ENCODE measurements around the gene SEMA6D. TPM values are rescaled to one million over a fixed set of nuclear protein-coding genes. Genes with fewer than 3 reads are reported as not detected.

Gene SEMA6D
- total and polyA plus RNA-seq, 8 donors = 0.61 to 54.0 (median 6.9) TPM

GRCh38 chr15:47806008-47806407 lies 88.7 kb downstream of the SEMA6D start:
- intact Hi-C loops (cut with DNase I; ENCODE audit: low total_unique reads) = no loop called here
- TF ChIP-seq POLR2A (IDR thresholded peaks at IDR 0.05) (no peak), CTCF (IDR thresholded peaks at IDR 0.05) (no peak), POLR2AphosphoS5 (IDR thresholded peaks at IDR 0.05) (no peak), EP300 (IDR thresholded peaks at IDR 0.05) (no peak)
- Histone ChIP-seq H3K9me3 (no peaks in the 10 kb centered on the region), H3K4me3 (no peak overlapping the region), H3K36me3 (no peaks in the 10 kb centered on the region), H3K27ac (no peak overlapping the region), H3K27me3 (no peaks in the 10 kb centered on the region), H3K4me1 (no peaks in the 10 kb centered on the region)
- DNase-seq = no peak
- 55 to 72% (median 60%) methylated on average over 2 of the region's 2 CpGs for WGBS, 5 donors

- H3K27me3 ChIP-seq = no peaks in the 10 kb centered on the region
- no peaks in the 10 kb centered on the region for H3K4me1 ChIP-seq
- H3K4me3 ChIP-seq = no peak overlapping the region
- H3K36me3 ChIP-seq = no peaks in the 10 kb centered on the region
- no peak overlapping the region for H3K27ac ChIP-seq
- H3K9me3 ChIP-seq = no peaks in the 10 kb centered on the region
- 18 to 40% (median 27%) methylated on average over 1 of the region's 1 CpG for WGBS, 5 donors
- DNase-seq = no peak
- intact Hi-C loops (cut with DNase I; ENCODE audit: low total_unique reads) = no loop called here
- TF ChIP-seq POLR2AphosphoS5 (IDR thresholded peaks at IDR 0.05) = no peak
- no peak for TF ChIP-seq EP300 (IDR thresholded peaks at IDR 0.05)
- no peak for TF ChIP-seq CTCF (IDR thresholded peaks at IDR 0.05)
- TF ChIP-seq POLR2A (IDR thresholded peaks at IDR 0.05) = no peak
Observed at GRCh38 chr15:47811172-47811571, 93.9 kb downstream of the SEMA6D start.

- Histone ChIP-seq H3K4me1 (no peaks in the 10 kb centered on the region), H3K27ac (no peak overlapping the region), H3K4me3 (no peak overlapping the region), H3K36me3 (no peaks in the 10 kb centered on the region), H3K27me3 (no peaks in the 10 kb centered on the region), H3K9me3 (no peaks in the 10 kb centered on the region)
- DNase-seq = no peak
- TF ChIP-seq EP300 (IDR thresholded peaks at IDR 0.05) (no peak), CTCF (IDR thresholded peaks at IDR 0.05) (no peak), POLR2A (IDR thresholded peaks at IDR 0.05) (no peak), POLR2AphosphoS5 (IDR thresholded peaks at IDR 0.05) (no peak)
- 65 to 74% (median 67%) methylated on average over 4 of the region's 4 CpGs for WGBS, 5 donors
- intact Hi-C loops (cut with DNase I; ENCODE audit: low total_unique reads) = no loop called here
Observed at GRCh38 chr15:47812470-47812999, 95.2 kb downstream of the SEMA6D start.

GRCh38 chr15:47813748-47814384 lies 96.6 kb downstream of the SEMA6D start:
- Histone ChIP-seq H3K4me1 (no peaks in the 10 kb centered on the region), H3K27ac (no peak overlapping the region), H3K27me3 (no peaks in the 10 kb centered on the region), H3K4me3 (no peak overlapping the region), H3K9me3 (no peaks in the 10 kb centered on the region), H3K36me3 (no peaks in the 10 kb centered on the region)
- intact Hi-C loops (cut with DNase I; ENCODE audit: low total_unique reads) = no loop called here
- 58 to 77% (median 67%) methylated on average over 5 of the region's 5 CpGs for WGBS, 5 donors
- TF ChIP-seq EP300 (IDR thresholded peaks at IDR 0.05) = no peak
- no peak for TF ChIP-seq POLR2AphosphoS5 (IDR thresholded peaks at IDR 0.05)
- no peak for TF ChIP-seq POLR2A (IDR thresholded peaks at IDR 0.05)
- TF ChIP-seq CTCF (IDR thresholded peaks at IDR 0.05) = no peak
- DNase-seq = no peak
